HUES6 (cell line): ENCODE results near the gene ACSL6.

Experiments used
- H3K27ac ChIP-seq: 2 replicates; pipeline ENCODE4 v1.7.0; 2013; ENCODE audit warnings: low read depth, mild to moderate bottlenecking, low read length, inconsistent platforms
- H3K27me3 ChIP-seq: 2 replicates; pipeline ENCODE4 v1.6.1; 2013; ENCODE audit warnings: low read length; ENCODE audit not compliant: control insufficient read depth, insufficient read depth
- H3K36me3 ChIP-seq: 2 replicates; pipeline ENCODE4 v1.6.1; 2013; ENCODE audit warnings: low read length; ENCODE audit not compliant: control insufficient read depth, insufficient read depth
- H3K4me1 ChIP-seq: 2 replicates; pipeline ENCODE4 v1.6.1; 2013; ENCODE audit warnings: low read length; ENCODE audit not compliant: control insufficient read depth, insufficient read depth
- H3K4me3 ChIP-seq: 2 replicates; pipeline ENCODE4 v1.5.1; 2013; ENCODE audit warnings: low read depth, low read length
- H3K9ac ChIP-seq: one replicate; pipeline ENCODE4 v1.6.1; 2013; ENCODE audit warnings: mild to moderate bottlenecking, low read length
- H3K9me3 ChIP-seq: 2 replicates; pipeline ENCODE4 v1.6.1; 2013; ENCODE audit warnings: low read depth, low read length; ENCODE audit not compliant: control insufficient read depth, insufficient read depth

Gene ACSL6

DNA sequence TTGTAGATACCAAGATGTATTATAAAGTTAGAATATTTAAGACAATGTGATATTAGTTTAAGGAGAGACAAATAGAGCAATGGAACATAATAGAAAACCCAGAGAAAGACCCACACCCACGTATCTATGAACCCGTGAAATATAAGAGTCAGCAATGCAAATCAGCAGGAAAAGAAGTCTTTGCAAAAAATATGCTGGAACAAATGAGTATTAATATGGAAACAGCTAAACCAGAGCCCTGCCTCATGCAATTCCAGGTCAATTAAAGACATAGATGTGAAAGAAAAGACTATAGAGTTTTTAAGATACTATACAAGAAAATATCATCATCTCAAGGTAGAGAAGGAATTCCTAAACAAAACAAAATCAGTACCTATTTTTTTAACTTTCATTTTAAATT is 25.9 kb upstream of the ACSL6 start:
- H3K9me3 ChIP-seq: no peaks in the 10 kb centered on the region
- no peaks in the 10 kb centered on the region for H3K36me3 ChIP-seq
- no peaks in the 10 kb centered on the region for H3K4me1 ChIP-seq
- no peak overlapping the region for H3K27ac ChIP-seq
- H3K9ac ChIP-seq: no peak overlapping the region
- no peaks in the 10 kb centered on the region for H3K27me3 ChIP-seq
- H3K4me3 ChIP-seq: no peak overlapping the region

DNA sequence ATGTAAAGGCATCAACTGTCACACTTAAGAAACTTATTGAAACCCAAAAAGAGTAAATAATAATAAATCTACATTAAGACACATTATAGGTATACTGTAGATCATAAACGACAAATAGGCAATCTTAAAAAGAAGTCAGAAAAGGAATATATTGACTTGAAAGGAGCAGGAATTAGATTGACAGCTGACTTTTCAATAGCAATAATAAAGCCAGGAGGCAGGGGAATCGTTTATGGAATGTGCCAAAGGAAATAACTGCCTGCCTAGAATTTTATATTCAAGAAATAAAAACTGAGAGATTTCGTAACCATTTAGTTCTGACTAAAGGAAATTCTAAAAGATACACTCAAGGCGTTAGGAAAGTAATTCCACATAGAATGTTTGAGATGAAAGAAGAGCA is 21.7 kb upstream of the ACSL6 start:
- Histone ChIP-seq H3K9me3 (no peaks in the 10 kb centered on the region), H3K36me3 (no peaks in the 10 kb centered on the region), H3K4me1 (no peaks in the 10 kb centered on the region), H3K27ac (no peak overlapping the region), H3K9ac (no peak overlapping the region), H3K27me3 (no peaks in the 10 kb centered on the region), H3K4me3 (no peak overlapping the region)

DNA sequence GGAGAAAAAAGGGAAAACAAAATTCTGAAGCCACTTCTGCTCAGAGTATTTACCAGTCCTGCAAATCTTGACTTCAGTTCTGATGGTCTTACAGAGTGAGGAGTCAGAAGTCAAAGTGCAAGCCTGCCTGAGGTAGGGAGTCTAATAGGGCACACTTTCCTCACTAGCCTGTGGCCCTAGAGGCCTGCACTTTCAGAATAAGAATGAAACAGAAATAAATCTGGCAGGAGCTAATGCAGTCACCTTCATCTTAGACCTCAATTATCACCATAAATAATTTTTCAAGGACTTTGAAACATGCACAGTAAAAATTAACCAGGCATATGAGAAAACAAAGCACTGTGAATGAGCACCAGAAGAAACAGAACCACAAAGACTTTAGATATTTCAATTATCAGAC is 20.7 kb upstream of the ACSL6 start:
- no peaks in the 10 kb centered on the region for H3K27me3 ChIP-seq
- H3K9ac ChIP-seq: no peak overlapping the region
- no peaks in the 10 kb centered on the region for H3K4me1 ChIP-seq
- H3K9me3 ChIP-seq: no peaks in the 10 kb centered on the region
- no peak overlapping the region for H3K27ac ChIP-seq
- no peak overlapping the region for H3K4me3 ChIP-seq
- H3K36me3 ChIP-seq: no peaks in the 10 kb centered on the region

DNA sequence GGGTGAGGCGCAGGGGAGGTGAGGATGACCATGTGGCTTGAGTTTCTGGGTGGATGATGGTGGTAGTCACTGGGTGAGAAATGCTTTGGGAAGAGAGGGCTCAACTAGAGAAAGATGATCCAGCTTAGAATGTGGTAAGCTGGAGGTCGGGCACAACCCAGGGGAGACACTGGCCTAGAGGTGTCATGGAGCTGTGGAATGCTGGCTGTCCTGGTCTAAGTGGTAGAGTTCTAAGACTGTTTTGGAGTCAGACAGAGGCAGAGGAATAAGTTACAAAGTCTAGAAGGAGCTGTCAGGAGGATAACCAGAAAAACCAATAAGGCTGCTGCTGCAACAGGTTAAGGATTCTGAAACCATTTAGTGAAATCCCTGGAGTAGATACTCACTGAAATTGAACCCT is 19.2 kb upstream of the ACSL6 start:
- Histone ChIP-seq H3K27me3 (no peaks in the 10 kb centered on the region), H3K4me1 (no peaks in the 10 kb centered on the region), H3K9me3 (no peaks in the 10 kb centered on the region), H3K36me3 (no peaks in the 10 kb centered on the region), H3K27ac (no peak overlapping the region), H3K9ac (no peak overlapping the region), H3K4me3 (no peak overlapping the region)

DNA sequence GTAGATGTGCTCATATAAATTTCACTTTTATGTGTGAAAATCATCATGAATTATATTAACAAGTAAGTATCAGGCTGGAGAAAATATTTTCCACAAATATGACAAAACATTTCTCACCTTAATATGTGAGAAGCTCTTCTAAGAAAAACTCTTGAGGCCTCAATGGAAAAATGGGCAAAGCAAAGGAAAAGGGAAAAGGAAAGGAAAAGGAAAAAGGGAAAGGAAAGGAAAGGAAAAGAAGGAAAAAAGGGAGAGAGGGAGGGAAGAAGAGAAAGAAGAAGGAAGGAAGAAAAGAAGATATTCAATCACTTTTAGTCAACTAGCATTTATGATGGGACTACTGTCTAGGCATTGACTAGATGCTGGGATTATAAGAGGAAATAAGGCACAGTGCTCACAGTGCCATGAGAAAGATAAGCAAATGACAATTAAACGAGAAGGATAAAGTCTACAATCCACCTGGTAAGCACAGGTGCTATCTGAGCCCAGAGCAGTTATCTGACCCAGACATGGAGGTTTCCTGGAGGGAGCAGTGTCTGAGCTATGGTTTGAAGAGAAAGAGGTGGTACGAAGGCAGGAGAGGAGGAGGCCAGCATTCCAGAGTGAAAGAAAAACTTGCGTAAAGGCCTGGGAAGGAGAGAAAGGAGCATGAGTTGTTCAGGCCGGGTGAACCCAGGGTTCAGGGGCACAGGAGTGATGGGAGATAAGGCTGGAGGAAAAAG is 18.3 kb upstream of the ACSL6 start:
- Histone ChIP-seq H3K27ac (no peak overlapping the region), H3K36me3 (no peaks in the 10 kb centered on the region), H3K27me3 (no peaks in the 10 kb centered on the region), H3K9me3 (no peaks in the 10 kb centered on the region), H3K4me3 (no peak overlapping the region), H3K4me1 (no peaks in the 10 kb centered on the region), H3K9ac (no peak overlapping the region)

DNA sequence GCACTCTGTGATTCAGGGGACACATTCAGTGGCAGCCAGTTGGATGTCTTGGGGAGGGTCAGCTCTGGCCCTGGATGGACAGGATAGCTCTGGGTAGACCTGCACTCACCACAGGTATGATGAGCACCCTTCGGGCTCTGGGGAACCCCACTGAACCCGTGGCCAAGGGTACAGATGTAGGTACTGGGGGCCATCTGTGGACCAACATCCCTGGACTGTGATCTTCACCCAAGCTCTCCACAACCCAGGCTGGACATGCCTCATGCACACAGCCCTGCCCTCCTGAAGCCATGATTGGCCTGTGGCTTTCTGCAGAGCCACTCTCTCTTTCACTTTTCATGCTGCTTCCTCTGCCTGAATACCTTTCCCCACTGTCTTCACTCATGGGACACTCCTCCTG is 15.6 kb upstream of the ACSL6 start:
- Histone ChIP-seq H3K27ac (no peak overlapping the region), H3K9ac (no peak overlapping the region), H3K4me3 (no peak overlapping the region), H3K9me3 (no peaks in the 10 kb centered on the region), H3K27me3 (no peaks in the 10 kb centered on the region), H3K4me1 (no peaks in the 10 kb centered on the region), H3K36me3 (no peaks in the 10 kb centered on the region)

DNA sequence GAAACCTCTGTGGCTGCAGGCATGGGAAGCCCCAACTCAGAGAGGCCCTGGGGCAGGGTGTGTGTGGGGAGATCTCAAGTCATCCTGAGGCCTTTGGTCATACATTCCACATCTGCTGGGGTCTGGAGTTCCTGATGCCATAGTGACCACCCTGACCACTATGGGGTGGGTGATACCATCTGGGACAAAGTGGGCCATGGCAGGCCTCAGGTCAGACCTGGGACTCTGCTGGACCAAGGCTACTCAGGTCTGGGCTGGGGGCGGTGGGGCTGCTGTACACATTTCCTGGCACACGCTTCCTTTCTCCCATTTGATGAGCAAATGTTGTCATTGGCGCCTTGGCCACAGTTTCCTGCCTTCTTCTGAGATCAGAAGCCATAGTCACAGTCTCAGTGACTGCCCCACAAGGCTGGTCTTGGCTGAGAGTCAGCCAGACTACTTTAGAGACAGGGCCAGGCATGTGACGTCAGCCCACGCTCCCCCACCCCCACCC is 15.1 kb upstream of the ACSL6 start:
- no peaks in the 10 kb centered on the region for H3K9me3 ChIP-seq
- no peak overlapping the region for H3K4me3 ChIP-seq
- no peaks in the 10 kb centered on the region for H3K36me3 ChIP-seq
- no peak overlapping the region for H3K9ac ChIP-seq
- no peak overlapping the region for H3K27ac ChIP-seq
- H3K4me1 ChIP-seq: no peaks in the 10 kb centered on the region
- no peaks in the 10 kb centered on the region for H3K27me3 ChIP-seq

DNA sequence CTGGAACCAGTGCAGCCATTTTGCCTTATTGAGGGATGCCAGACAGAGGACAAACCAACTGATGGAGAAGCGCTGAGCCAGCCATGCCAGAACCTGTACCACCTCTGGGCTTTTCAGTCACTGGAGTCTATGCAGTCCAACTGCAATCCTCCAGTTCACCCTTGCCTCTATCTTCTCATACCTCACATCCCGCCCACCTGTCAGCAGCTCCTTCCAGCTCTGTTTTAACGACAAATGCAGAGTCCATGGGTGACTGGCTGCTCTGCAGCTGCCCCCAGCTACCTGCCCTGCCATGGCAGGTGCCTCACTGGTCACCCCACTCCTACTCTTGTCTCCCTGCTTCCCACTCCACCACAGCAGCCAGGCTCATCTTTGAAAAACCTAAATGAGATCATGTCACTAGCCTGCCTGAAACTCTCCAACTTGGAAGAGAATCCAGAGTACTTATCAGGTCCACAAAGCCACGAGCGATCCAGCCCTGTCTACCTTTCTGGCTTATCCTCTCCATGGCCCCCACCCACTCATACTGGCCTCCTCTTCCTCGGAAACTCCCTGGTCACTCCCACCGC is 14.0 kb upstream of the ACSL6 start:
- H3K4me1 ChIP-seq: no peaks in the 10 kb centered on the region
- no peak overlapping the region for H3K27ac ChIP-seq
- no peak overlapping the region for H3K9ac ChIP-seq
- no peaks in the 10 kb centered on the region for H3K27me3 ChIP-seq
- H3K4me3 ChIP-seq: no peak overlapping the region
- H3K36me3 ChIP-seq: no peaks in the 10 kb centered on the region
- H3K9me3 ChIP-seq: no peaks in the 10 kb centered on the region

DNA sequence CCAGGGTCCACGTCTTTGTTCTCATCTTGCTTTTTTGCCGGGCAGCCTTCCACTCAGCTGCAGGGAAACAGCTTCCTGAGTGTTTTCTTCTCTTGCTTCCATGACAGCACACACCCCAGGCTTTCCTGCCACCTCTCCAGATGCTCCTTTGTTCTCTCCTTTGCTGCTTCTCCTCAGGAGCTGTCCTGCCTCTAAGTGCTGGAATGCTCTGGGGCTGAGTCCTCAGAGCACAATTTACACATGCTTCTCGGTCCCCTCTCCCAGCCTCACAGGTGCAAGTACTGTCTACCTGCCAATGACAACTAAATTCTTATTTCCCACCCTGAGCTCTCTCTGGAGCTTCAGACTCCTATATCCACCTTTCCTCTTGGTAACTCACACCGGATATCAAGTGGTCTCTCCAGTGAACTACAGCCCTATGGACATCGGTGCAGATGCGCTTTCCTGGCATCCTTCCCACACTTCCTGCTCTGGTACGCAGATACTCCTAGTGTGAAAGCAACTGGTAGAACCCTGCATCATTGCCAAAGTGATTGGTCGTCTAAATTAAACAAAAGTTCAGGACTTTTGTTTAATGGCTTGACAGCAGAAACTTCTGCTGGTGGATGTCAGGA is 13.4 kb upstream of the ACSL6 start:
- Histone ChIP-seq H3K36me3 (no peaks in the 10 kb centered on the region), H3K4me1 (no peaks in the 10 kb centered on the region), H3K9ac (no peak overlapping the region), H3K27ac (no peak overlapping the region), H3K9me3 (no peaks in the 10 kb centered on the region), H3K27me3 (no peaks in the 10 kb centered on the region; the same call in 1 of the 2 replicates), H3K4me3 (no peak overlapping the region)

DNA sequence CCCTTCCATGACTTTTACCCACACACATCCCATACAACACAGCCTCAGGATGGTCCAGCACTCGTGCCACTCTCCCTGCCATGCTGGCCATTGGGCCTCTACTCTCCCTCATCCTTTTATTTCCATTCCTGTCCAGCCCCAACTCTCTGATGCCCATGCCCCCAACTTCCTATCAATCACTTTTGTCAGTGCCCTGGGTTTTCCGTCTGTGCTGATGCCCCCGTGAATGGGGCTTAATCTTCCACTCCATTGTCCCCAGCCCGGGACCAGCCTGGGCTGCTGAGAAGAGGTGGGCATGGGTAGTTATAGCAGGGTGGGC is 12.6 kb upstream of the ACSL6 start:
- Histone ChIP-seq H3K36me3 (no peaks in the 10 kb centered on the region), H3K27me3 (no peaks in the 10 kb centered on the region; the same call in 1 of the 2 replicates), H3K4me3 (no peak overlapping the region), H3K4me1 (no peaks in the 10 kb centered on the region), H3K9me3 (no peaks in the 10 kb centered on the region), H3K27ac (no peak overlapping the region), H3K9ac (no peak overlapping the region)

DNA sequence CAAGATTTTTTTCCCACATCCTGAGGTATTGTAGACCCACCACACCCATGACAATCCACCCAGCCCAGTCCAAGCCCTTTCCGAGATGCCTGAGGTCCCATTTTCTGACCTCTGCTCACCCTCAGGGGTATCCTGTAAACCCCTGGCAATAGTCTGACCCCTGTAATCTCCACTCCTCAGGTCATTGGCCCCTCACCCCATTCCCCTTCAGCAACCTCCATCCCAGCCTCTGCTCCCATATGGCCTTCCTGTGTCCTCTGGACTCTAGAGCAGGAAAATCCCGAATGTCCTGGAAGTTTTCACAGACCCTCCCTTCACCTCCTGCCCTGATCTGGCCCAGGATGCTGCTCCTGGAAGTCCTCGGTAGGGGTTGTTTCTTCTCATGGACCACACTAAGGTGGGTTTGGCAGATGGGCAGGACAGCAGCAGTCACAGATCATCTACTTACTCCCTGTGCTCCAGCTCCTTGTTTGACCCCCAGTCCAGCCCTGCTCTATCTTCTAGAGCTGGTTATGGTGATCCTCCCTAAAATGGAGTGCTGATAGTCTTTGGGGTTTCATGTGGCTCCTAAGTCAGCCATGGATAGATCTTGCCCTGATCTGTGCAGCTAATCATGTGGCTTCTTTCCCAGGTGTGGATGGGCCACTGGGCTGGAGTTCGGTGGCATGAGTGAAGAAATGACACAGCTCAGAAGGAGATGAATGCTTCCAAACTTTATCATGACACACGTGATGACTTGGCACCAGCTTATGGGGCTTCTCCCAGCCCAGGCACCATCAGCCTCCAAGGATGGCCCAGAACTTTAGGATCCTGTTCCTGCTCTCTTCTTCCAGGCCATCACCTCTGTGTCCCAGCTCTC is 12.0 kb upstream of the ACSL6 start:
- H3K36me3 ChIP-seq: no peaks in the 10 kb centered on the region
- no peak overlapping the region for H3K9ac ChIP-seq
- no peaks in the 10 kb centered on the region for H3K4me1 ChIP-seq
- H3K27ac ChIP-seq: no peak overlapping the region
- no peaks in the 10 kb centered on the region for H3K9me3 ChIP-seq
- no peaks in the 10 kb centered on the region; the same call in 1 of the 2 replicates for H3K27me3 ChIP-seq
- no peak overlapping the region for H3K4me3 ChIP-seq
